ENCODE results near the gene FIBCD1.
"Not testable (repeated sequence)": the region's sequence is repeated elsewhere in the genome, so short reads cannot be mapped to it uniquely, and the experiment has no call there.

The FIBCD1 gene

GRCh38 chr9:130910670-130911069 lies 28.4 kb downstream of the FIBCD1 start:
- not testable (repeated sequence) for DNase-seq (ENCODE audit: insufficient read length, low spot score); FAIRE-seq

- not testable (repeated sequence) for DNase-seq (ENCODE audit: insufficient read length, low spot score); FAIRE-seq
These were observed 29.0 kb downstream of the FIBCD1 start for GRCh38 chr9:130910041-130910440.

GRCh38 chr9:130908878-130909355 lies 30.1 kb downstream of the FIBCD1 start:
- FAIRE-seq, result no peak
- no peak for DNase-seq (ENCODE audit: insufficient read length, low spot score)

- no peak for FAIRE-seq
These were observed 30.7 kb downstream of the FIBCD1 start for GRCh38 chr9:130908146-130908877.

GRCh38 chr9:130906735-130907416 lies 32.2 kb downstream of the FIBCD1 start:
- FAIRE-seq, result no peak
- DNase-seq (ENCODE audit: insufficient read length, low spot score), result no peak

More at GRCh38 chr9:130908146-130908877, 30.7 kb downstream of the FIBCD1 start:
- no peak for DNase-seq (ENCODE audit: insufficient read length, low spot score)

- FAIRE-seq (no peak), DNase-seq (ENCODE audit: insufficient read length, low spot score) (no peak)
These were observed 32.9 kb downstream of the FIBCD1 start for GRCh38 chr9:130905902-130906734.

- FAIRE-seq, result no peak
These were observed 33.7 kb downstream of the FIBCD1 start for GRCh38 chr9:130905125-130905901.

GRCh38 chr9:130904070-130905044 lies 34.7 kb downstream of the FIBCD1 start:
- FAIRE-seq (no peak), DNase-seq (ENCODE audit: insufficient read length, low spot score) (no peak)

More at GRCh38 chr9:130905125-130905901, 33.7 kb downstream of the FIBCD1 start:
- DNase-seq (ENCODE audit: insufficient read length, low spot score), result no peak

GRCh38 chr9:130903194-130904069 lies 35.6 kb downstream of the FIBCD1 start:
- FAIRE-seq, result no peak
- DNase-seq (ENCODE audit: insufficient read length, low spot score), result no peak

- DNase-seq (ENCODE audit: insufficient read length, low spot score) (no peak), FAIRE-seq (no peak)
These were observed 36.6 kb downstream of the FIBCD1 start for GRCh38 chr9:130902204-130903185.

- FAIRE-seq (no peak), DNase-seq (ENCODE audit: insufficient read length, low spot score) (no peak)
These were observed 37.4 kb downstream of the FIBCD1 start for GRCh38 chr9:130901498-130902203.

- DNase-seq (ENCODE audit: insufficient read length, low spot score) (no peak), FAIRE-seq (no peak)
These were observed 38.1 kb downstream of the FIBCD1 start for GRCh38 chr9:130900701-130901497.

GRCh38 chr9:130899051-130899748 lies 39.8 kb downstream of the FIBCD1 start:
- FAIRE-seq (no peak), DNase-seq (ENCODE audit: insufficient read length, low spot score) (no peak)

- DNase-seq (ENCODE audit: insufficient read length, low spot score) (no peak), FAIRE-seq (no peak)
These were observed 40.5 kb downstream of the FIBCD1 start for GRCh38 chr9:130898552-130898852.
